Heart left ventricle (tissue), 16 donors: Measurements from ENCODE around the gene TGFB2. TPM values are rescaled to one million over a fixed set of nuclear protein-coding genes. Genes with fewer than 3 reads are reported as not detected.

Experiments used
- ATAC-seq, 4 donors: fragments of 200-7000 bp; cut with Tn5 transposase; one replicate each; pipeline ENCODE4 v1.9.1; 2020 to 2022; ENCODE audit warnings: moderate library complexity in 4 of 4, mild to moderate bottlenecking in 3 of 4, moderate number of reproducible peaks in 1 of 4
- DNase-seq, 5 donors: peaks; one replicate each; pipeline ENCODE4 v3.0.0-alpha.2; 2020
- H3K27ac ChIP-seq, 12 donors: fragments of 200-600 bp; sonication (generic) in 4 of 12; one replicate each; pipeline versions ENCODE4 v1.5.0 to v1.8.0; 2016 to 2022; ENCODE audit warnings: mild to moderate bottlenecking in 2 of 12
- H3K27me3 ChIP-seq, 9 donors: fragments of 200-600 bp; sonication (generic) in 2 of 9; one replicate each; pipeline versions ENCODE4 v1.5.1 to v1.8.0; 2016 to 2022; ENCODE audit warnings: mild to moderate bottlenecking in 3 of 9
- H3K36me3 ChIP-seq, 9 donors: fragments of 200-600 bp; sonication (generic) in 2 of 9; one replicate each; pipeline versions ENCODE4 v1.5.0 to v1.8.0; 2018 to 2022; ENCODE audit warnings: mild to moderate bottlenecking in 2 of 9
- H3K4me1 ChIP-seq, 12 donors: fragments of 200-600 bp; sonication (generic) in 4 of 12; one replicate each; pipeline versions ENCODE4 v1.5.0 to v1.8.0; 2016 to 2022; ENCODE audit warnings: mild to moderate bottlenecking in 3 of 12
- H3K4me3 ChIP-seq, 12 donors: fragments of 200-600 bp; sonication (generic) in 4 of 12; one replicate each; pipeline versions ENCODE4 v1.5.0 to v1.8.0; 2017 to 2022; ENCODE audit warnings: mild to moderate bottlenecking in 9 of 12, moderate library complexity in 4 of 12
- H3K9me3 ChIP-seq, 12 donors: fragments of 200-600 bp; sonication (generic) in 4 of 12; one replicate each; pipeline versions ENCODE4 v1.5.0 to v1.8.0; 2016 to 2022; ENCODE audit warnings: mild to moderate bottlenecking in 1 of 12
- POLR2A ChIP-seq, 2 donors: fragments of 450-650 bp; IDR thresholded peaks; one replicate each; pipeline ENCODE4 v1.6.1; 2017; ENCODE audit warnings: antibody characterized with exemption in 2 of 2, mild to moderate bottlenecking in 2 of 2, moderate library complexity in 2 of 2
- WGBS, 4 donors: extraction: QIAGEN DNeasy Blood & Tissue Kit in 2 of 4; methylation state at CpG; one replicate each; pipeline versions ENCODE4 v1.1.5 to v1.1.7; 2013 to 2018; 5-methylcytosine and 5-hydroxymethylcytosine counted together
- intact Hi-C, 10 donors: fragments of 100-400 bp; cut with DNase I; formaldehyde crosslinking; loops; one replicate each; pipeline versions ENCODE4 v1.11.1 to v1.14.2; 2022
- polyA plus RNA-seq, 2 donors: library from polyadenylated mRNA; stranded (reverse); fragments of 200-250 nt; gene quantifications; one replicate each; pipeline ENCODE4 v1.2.3, GENCODE V29; 2013
- total RNA-seq, 9 donors: library from RNA; depleted of rRNA in 2 of 9; stranded (reverse); fragments of >200 nt in 2 of 9; fragmentation: NEBNext Ultra II Directional in 3 of 9; extraction: Animal tissue kit (Norgen Biotek cat#: 25700) in 3 of 9; gene quantifications; one replicate each; pipeline versions ENCODE4 v1.1.0 to v1.2.4, GENCODE V29; 2016 to 2023
- TF ChIP-seq, protein P1 (sequence below), 12 donors: fragments of 200-600 bp; sonication (generic) in 4 of 12; IDR thresholded peaks; one replicate each; pipeline versions ENCODE4 v1.5.0 to v1.8.0; 2018 to 2022; ENCODE audit warnings: antibody characterized with exemption in 12 of 12, mild to moderate bottlenecking in 5 of 12
- donor health status: ischemic (EF 13 %, LVEDD 7.1; RV severe dilation, severe dysfunction).
- donor health status: healthy with polysubstance abuse.
- donor health status: DM: no; HTN: yes; CAD: no.
- donor health status: DM: no; HTN: no; CAD: no.
- donor health status: ischemic (EF 25% LVEDD 6.9; RV normal size, moderate dysfunction).
- donor health status: ischemic (EF 25% LVEDD 5.7; RV mildly dilated, moderate dysfunction).
- donor health status: healthy.
- donor health status: DM: yes; HTN: yes; CAD: no.
- donor health status: ischemic (EF 35%, LVEDD 5.7; RV mildly dilated, moderate dysfunction).
- donor health status: nonischemic (EF 11% LVEDD 7.7; RV severe dilation, severe dysfunction).
- donor health status: DM: yes; HTN: yes; CAD: no.
- donor health status: PGD.
- donor health status: ischemic (EF 29% LVEDD 5.4; RV normal size, mild dysfunction).
- donor health status: nonischemic (EF 23%, LVEDD 6.1; RV moderate dilation, normal function).

Gene TGFB2
- total and polyA plus RNA-seq, 11 donors = 0.76 to 23.6 (median 5.5) TPM

- H3K4me3 ChIP-seq = no peak overlapping the region
- no peaks in the 10 kb centered on the region for H3K4me1 ChIP-seq
- ATAC-seq = no peak
- no peaks in the 10 kb centered on the region for H3K9me3 ChIP-seq
- H3K27ac ChIP-seq = no peak overlapping the region
- TF ChIP-seq POLR2A (IDR thresholded peaks at IDR 0.05) = no peak
- TF ChIP-seq, protein P1, sequence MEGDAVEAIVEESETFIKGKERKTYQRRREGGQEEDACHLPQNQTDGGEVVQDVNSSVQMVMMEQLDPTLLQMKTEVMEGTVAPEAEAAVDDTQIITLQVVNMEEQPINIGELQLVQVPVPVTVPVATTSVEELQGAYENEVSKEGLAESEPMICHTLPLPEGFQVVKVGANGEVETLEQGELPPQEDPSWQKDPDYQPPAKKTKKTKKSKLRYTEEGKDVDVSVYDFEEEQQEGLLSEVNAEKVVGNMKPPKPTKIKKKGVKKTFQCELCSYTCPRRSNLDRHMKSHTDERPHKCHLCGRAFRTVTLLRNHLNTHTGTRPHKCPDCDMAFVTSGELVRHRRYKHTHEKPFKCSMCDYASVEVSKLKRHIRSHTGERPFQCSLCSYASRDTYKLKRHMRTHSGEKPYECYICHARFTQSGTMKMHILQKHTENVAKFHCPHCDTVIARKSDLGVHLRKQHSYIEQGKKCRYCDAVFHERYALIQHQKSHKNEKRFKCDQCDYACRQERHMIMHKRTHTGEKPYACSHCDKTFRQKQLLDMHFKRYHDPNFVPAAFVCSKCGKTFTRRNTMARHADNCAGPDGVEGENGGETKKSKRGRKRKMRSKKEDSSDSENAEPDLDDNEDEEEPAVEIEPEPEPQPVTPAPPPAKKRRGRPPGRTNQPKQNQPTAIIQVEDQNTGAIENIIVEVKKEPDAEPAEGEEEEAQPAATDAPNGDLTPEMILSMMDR (IDR thresholded peaks at IDR 0.05) = no peak
- peaks cover 0 to 29% (median 19%) of the 10 kb centered on the region in 9 donors for H3K36me3 ChIP-seq
- 94 to 97% (median 95%) methylated on average over 16 to 17 of the region's 17 CpGs for WGBS, 4 donors
- intact Hi-C loops = loop anchor here in 4 of 10 donors (10.0 kb wide), 3 partner anchors 1092 to 1492 kb away; no protein-coding TSS in a partner anchor
- no peak for DNase-seq
- H3K27me3 ChIP-seq = no peaks in the 10 kb centered on the region
Observed at GRCh38 chr1:218322762-218323161, 22.4 kb upstream of the TGFB2 start.

GRCh38 chr1:218323568-218324225 lies 21.4 kb upstream of the TGFB2 start:
- TF ChIP-seq POLR2A (IDR thresholded peaks at IDR 0.05) = no peak
- TF ChIP-seq, protein P1 (IDR thresholded peaks at IDR 0.05) = no peak
- WGBS, 4 donors = 93 to 96% (median 95%) methylated on average over 13 to 21 of the region's 21 CpGs
- no peak overlapping the region for H3K27ac ChIP-seq
- H3K27me3 ChIP-seq = no peaks in the 10 kb centered on the region
- peak in 2 of 4 donors; percentile 11 to 49 for ATAC-seq
- H3K4me3 ChIP-seq = no peak overlapping the region
- intact Hi-C loops = loop anchor here in 4 of 10 donors (10.0 kb wide), 3 partner anchors 1091 to 1491 kb away; no protein-coding TSS in a partner anchor
- peaks cover 0 to 29% (median 16%) of the 10 kb centered on the region in 9 donors for H3K36me3 ChIP-seq
- H3K9me3 ChIP-seq = no peaks in the 10 kb centered on the region
- no peaks in the 10 kb centered on the region for H3K4me1 ChIP-seq
- peak in 1 of 5 donors; percentile 59 for DNase-seq

DNA sequence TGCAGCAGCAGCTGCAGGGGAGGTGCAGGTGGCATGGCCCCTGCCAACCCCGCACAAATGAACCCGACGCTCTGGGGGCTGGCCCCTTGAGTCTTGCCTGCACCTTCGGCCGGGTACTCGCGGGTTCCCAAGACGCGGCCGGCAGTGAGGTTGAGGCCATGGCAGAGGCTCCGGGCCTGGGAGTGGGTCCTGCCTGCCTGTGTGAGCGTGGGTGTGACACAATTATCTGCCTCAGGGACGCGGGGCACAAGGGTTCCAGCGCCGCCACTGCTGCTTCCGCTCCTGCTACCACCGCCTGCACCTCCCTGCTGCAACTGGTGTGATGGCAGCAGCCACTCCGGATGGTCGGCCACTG lies 20.9 kb upstream of the TGFB2 start:
- ATAC-seq (peak in 1 of 4 donors; percentile 36), DNase-seq (peak in 1 of 5 donors; percentile 58)
- Histone ChIP-seq H3K27ac (no peak overlapping the region), H3K27me3 (no peaks in the 10 kb centered on the region), H3K4me1 (no peaks in the 10 kb centered on the region), H3K36me3 (peaks cover 0 to 29% (median 16%) of the 10 kb centered on the region in 9 donors), H3K9me3 (no peaks in the 10 kb centered on the region), H3K4me3 (no peak overlapping the region)
- 95 to 98% (median 96%) methylated on average over 18 to 20 of the region's 20 CpGs for WGBS, 4 donors
- no peak for TF ChIP-seq POLR2A (IDR thresholded peaks at IDR 0.05)
- TF ChIP-seq, protein P1 (IDR thresholded peaks at IDR 0.05) = no peak
- intact Hi-C loops = loop anchor here in 4 of 10 donors (10.0 kb wide), 3 partner anchors 1091 to 1491 kb away; no protein-coding TSS in a partner anchor

DNA sequence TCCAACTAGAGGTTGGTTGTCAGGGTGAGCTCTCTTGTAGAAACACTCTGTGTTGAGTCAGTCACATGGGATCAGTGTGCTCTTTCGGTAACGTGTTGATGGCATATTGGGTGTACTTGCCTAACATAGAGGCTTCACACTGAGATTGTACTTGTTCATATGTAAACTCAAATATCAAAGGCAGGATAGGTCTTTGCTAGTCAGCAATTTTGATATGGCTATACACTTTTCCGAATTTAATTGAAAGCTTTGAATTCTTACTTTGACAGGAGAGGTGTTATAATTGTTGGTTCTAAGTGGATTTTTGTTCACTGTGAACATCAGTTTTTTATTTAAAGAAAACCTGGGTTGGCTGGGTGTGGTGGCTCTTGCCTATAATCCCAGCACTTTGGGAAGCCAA lies 16.4 kb upstream of the TGFB2 start:
- Histone ChIP-seq H3K9me3 (no peaks in the 10 kb centered on the region), H3K27me3 (no peaks in the 10 kb centered on the region), H3K36me3 (peaks cover 0 to 26% (median 6%) of the 10 kb centered on the region in 9 donors), H3K27ac (no peak overlapping the region), H3K4me1 (peaks cover 0 to 4% (median 0%) of the 10 kb centered on the region in 12 donors), H3K4me3 (no peak overlapping the region)
- intact Hi-C loops = loop anchor here in 6 of 10 donors (2.0 to 10.0 kb wide), 8 partner anchors 1086 to 1486 kb away; no protein-coding TSS in a partner anchor
- ATAC-seq (no peak), DNase-seq (no peak)
- TF ChIP-seq, protein P1 (IDR thresholded peaks at IDR 0.05) = no peak
- no peak for TF ChIP-seq POLR2A (IDR thresholded peaks at IDR 0.05)
- WGBS, 4 donors = 75 to 81% (median 78%) methylated on average over 3 of the region's 3 CpGs
